Stimulated activated effector memory CD8-positive, alpha-beta T cell treated with anti-CD3 and anti-CD28 coated beads, Interleukin-12 subunit alpha, Interleukin-12 subunit beta, amount 100 ng/mL, for 72 hours (primary cell): Measurements from ENCODE around the gene TTLL7.
"Not testable (repeated sequence)": the region's sequence is repeated elsewhere in the genome, so short reads cannot be mapped to it uniquely, and the experiment has no call there.

ENCODE experiments used
- ATAC-seq: fragments of 150-1000 bp; cut with Tn5 transposase; 2 replicates; pipeline ENCODE4 v1.10.0; 2021
- DNase-seq, 2 donors: peaks; one replicate each; pipeline ENCODE4 v3.0.0; 2021 to 2022; ENCODE audit warnings: low spot score in 2 of 2
- H3K27ac Mint-ChIP-seq: one replicate; pipeline ENCODE4 v1.8.0; 2022; ENCODE audit warnings: mild to moderate bottlenecking, mixed read lengths
- H3K36me3 Mint-ChIP-seq: one replicate; pipeline ENCODE4 v1.8.0; 2022; ENCODE audit warnings: mild to moderate bottlenecking, mixed read lengths
- H3K4me1 Mint-ChIP-seq: one replicate; pipeline ENCODE4 v1.8.0; 2022; ENCODE audit warnings: mixed read lengths
- H3K4me3 Mint-ChIP-seq: one replicate; pipeline ENCODE4 v1.8.0; 2022; ENCODE audit warnings: mild to moderate bottlenecking, mixed read lengths
- H3K9me3 Mint-ChIP-seq: one replicate; pipeline ENCODE4 v1.8.0; 2022; ENCODE audit warnings: mixed read lengths

TTLL7 gene

GRCh38 chr1:83927701-83928100 is 71.2 kb downstream of the TTLL7 start:
- Mint-ChIP-seq H3K9me3 (no peaks in the 10 kb centered on the region), H3K4me3 (no peak overlapping the region), H3K27ac (no peak overlapping the region), H3K4me1 (no peaks in the 10 kb centered on the region), H3K36me3 (no peaks in the 10 kb centered on the region)
- no peak for DNase-seq
- no peak for ATAC-seq

- H3K4me1 Mint-ChIP-seq, result no peaks in the 10 kb centered on the region
- no peaks in the 10 kb centered on the region for H3K36me3 Mint-ChIP-seq
- H3K27ac Mint-ChIP-seq, result no peak overlapping the region
- no peak overlapping the region for H3K4me3 Mint-ChIP-seq
- ATAC-seq, result no peak
- no peak for DNase-seq
- no peaks in the 10 kb centered on the region for H3K9me3 Mint-ChIP-seq
Observed at GRCh38 chr1:83927061-83927460, 71.9 kb downstream of the TTLL7 start.

- Mint-ChIP-seq H3K9me3 (no peaks in the 10 kb centered on the region), H3K4me3 (no peak overlapping the region), H3K36me3 (no peaks in the 10 kb centered on the region), H3K4me1 (no peaks in the 10 kb centered on the region), H3K27ac (no peak overlapping the region)
- DNase-seq (no peak), ATAC-seq (no peak)
Observed at GRCh38 chr1:83923553-83923952, 75.4 kb downstream of the TTLL7 start.

GRCh38 chr1:83922431-83922830 is 76.5 kb downstream of the TTLL7 start:
- no peak for ATAC-seq
- Mint-ChIP-seq H3K4me3 (no peak overlapping the region), H3K4me1 (no peaks in the 10 kb centered on the region), H3K9me3 (no peaks in the 10 kb centered on the region), H3K27ac (no peak overlapping the region), H3K36me3 (no peaks in the 10 kb centered on the region)
- DNase-seq, result no peak

- no peak overlapping the region for H3K27ac Mint-ChIP-seq
- H3K4me1 Mint-ChIP-seq, result no peaks in the 10 kb centered on the region
- no peaks in the 10 kb centered on the region for H3K36me3 Mint-ChIP-seq
- no peaks in the 10 kb centered on the region for H3K9me3 Mint-ChIP-seq
- H3K4me3 Mint-ChIP-seq, result no peak overlapping the region
- ATAC-seq, result no peak
- no peak for DNase-seq
Observed at GRCh38 chr1:83920320-83920719, 78.6 kb downstream of the TTLL7 start.

- Mint-ChIP-seq H3K4me1 (no peaks in the 10 kb centered on the region), H3K36me3 (no peaks in the 10 kb centered on the region), H3K27ac (no peak overlapping the region), H3K4me3 (no peak overlapping the region), H3K9me3 (no peaks in the 10 kb centered on the region)
- DNase-seq, result no peak
- ATAC-seq, result no peak
Observed at GRCh38 chr1:83919872-83920271, 79.1 kb downstream of the TTLL7 start.

GRCh38 chr1:83918688-83919285 is 80.1 kb downstream of the TTLL7 start:
- Mint-ChIP-seq H3K27ac (no peak overlapping the region), H3K36me3 (no peaks in the 10 kb centered on the region), H3K4me1 (no peaks in the 10 kb centered on the region), H3K4me3 (no peak overlapping the region), H3K9me3 (no peaks in the 10 kb centered on the region)
- ATAC-seq (no peak), DNase-seq (no peak)

GRCh38 chr1:83917959-83918358 is 81.0 kb downstream of the TTLL7 start:
- Mint-ChIP-seq H3K27ac (no peak overlapping the region), H3K4me1 (no peaks in the 10 kb centered on the region), H3K9me3 (no peaks in the 10 kb centered on the region), H3K4me3 (no peak overlapping the region), H3K36me3 (no peaks in the 10 kb centered on the region)
- DNase-seq (no peak), ATAC-seq (no peak)

GRCh38 chr1:83916094-83916493 is 82.8 kb downstream of the TTLL7 start:
- DNase-seq, H3K4me3 Mint-ChIP-seq, ATAC-seq, H3K36me3 Mint-ChIP-seq, H3K4me1 Mint-ChIP-seq, H3K9me3 Mint-ChIP-seq, H3K27ac Mint-ChIP-seq: not testable (repeated sequence)

- no peak for ATAC-seq
- H3K36me3 Mint-ChIP-seq, result no peaks in the 10 kb centered on the region
- DNase-seq, result no peak
- no peak overlapping the region for H3K4me3 Mint-ChIP-seq
- H3K27ac Mint-ChIP-seq, result no peak overlapping the region
- no peaks in the 10 kb centered on the region for H3K9me3 Mint-ChIP-seq
- no peaks in the 10 kb centered on the region for H3K4me1 Mint-ChIP-seq
Observed at GRCh38 chr1:83912876-83913275, 86.1 kb downstream of the TTLL7 start.

GRCh38 chr1:83910461-83910860 is 88.5 kb downstream of the TTLL7 start:
- no peak for ATAC-seq
- no peaks in the 10 kb centered on the region for H3K36me3 Mint-ChIP-seq
- H3K4me1 Mint-ChIP-seq, result no peaks in the 10 kb centered on the region
- H3K27ac Mint-ChIP-seq, result no peak overlapping the region
- H3K9me3 Mint-ChIP-seq, result no peaks in the 10 kb centered on the region
- H3K4me3 Mint-ChIP-seq, result no peak overlapping the region
- DNase-seq, result no peak

GRCh38 chr1:83909687-83910086 is 89.2 kb downstream of the TTLL7 start:
- Mint-ChIP-seq H3K4me1 (no peaks in the 10 kb centered on the region), H3K9me3 (no peaks in the 10 kb centered on the region), H3K27ac (no peak overlapping the region), H3K4me3 (no peak overlapping the region), H3K36me3 (no peaks in the 10 kb centered on the region)
- ATAC-seq (no peak), DNase-seq (no peak)

- DNase-seq (no peak), ATAC-seq (no peak)
- Mint-ChIP-seq H3K4me3 (no peak overlapping the region), H3K27ac (no peak overlapping the region), H3K9me3 (no peaks in the 10 kb centered on the region), H3K36me3 (no peaks in the 10 kb centered on the region), H3K4me1 (no peaks in the 10 kb centered on the region)
Observed at GRCh38 chr1:83905315-83905907, 93.5 kb downstream of the TTLL7 start.

- Mint-ChIP-seq H3K36me3 (no peaks in the 10 kb centered on the region), H3K4me1 (no peaks in the 10 kb centered on the region), H3K9me3 (no peaks in the 10 kb centered on the region), H3K4me3 (no peak overlapping the region), H3K27ac (no peak overlapping the region)
- DNase-seq, result no peak
- ATAC-seq, result no peak
Observed at GRCh38 chr1:83901547-83902155, 97.3 kb downstream of the TTLL7 start.

GRCh38 chr1:83900524-83900923 is 98.4 kb downstream of the TTLL7 start:
- ATAC-seq (no peak), DNase-seq (no peak)
- no peak overlapping the region for H3K4me3 Mint-ChIP-seq
- H3K27ac Mint-ChIP-seq, result no peak overlapping the region
- no peaks in the 10 kb centered on the region for H3K9me3 Mint-ChIP-seq
- H3K36me3 Mint-ChIP-seq, result no peaks in the 10 kb centered on the region
- no peaks in the 10 kb centered on the region for H3K4me1 Mint-ChIP-seq

- H3K4me1 Mint-ChIP-seq, result no peaks in the 10 kb centered on the region
- DNase-seq (no peak), ATAC-seq (no peak)
- no peak overlapping the region for H3K27ac Mint-ChIP-seq
- no peaks in the 10 kb centered on the region for H3K36me3 Mint-ChIP-seq
- H3K9me3 Mint-ChIP-seq, result no peaks in the 10 kb centered on the region
- no peak overlapping the region for H3K4me3 Mint-ChIP-seq
Observed at GRCh38 chr1:83897516-83897915, 101.4 kb downstream of the TTLL7 start.
